ENCODE results near the gene FALEC. TPM values are rescaled to one million over a fixed set of nuclear protein-coding genes. Genes with fewer than 3 reads are reported as not detected.
A peak's percentile ranks its signal among the peaks of the same experiment; 100 is the strongest.

Gene FALEC
- total RNA-seq, 1 donor from 2014 or later, result 0.43 TPM

- Mint-ChIP-seq H3K4me1 (ENCODE audit: low read depth, unreplicated experiment) (peaks cover 37% of the 10 kb centered on the region), H3K27ac (ENCODE audit: unreplicated experiment) (peak overlapping the region; percentile 98)
- H3K9ac ChIP-seq (ENCODE audit: low read length), result peak overlapping the region; percentile 82
These were observed 21.5 kb downstream of the FALEC start for GRCh38 chr1:150536836-150537731.

GRCh38 chr1:150537732-150538684 lies 22.5 kb downstream of the FALEC start:
- TF ChIP-seq, protein P1, sequence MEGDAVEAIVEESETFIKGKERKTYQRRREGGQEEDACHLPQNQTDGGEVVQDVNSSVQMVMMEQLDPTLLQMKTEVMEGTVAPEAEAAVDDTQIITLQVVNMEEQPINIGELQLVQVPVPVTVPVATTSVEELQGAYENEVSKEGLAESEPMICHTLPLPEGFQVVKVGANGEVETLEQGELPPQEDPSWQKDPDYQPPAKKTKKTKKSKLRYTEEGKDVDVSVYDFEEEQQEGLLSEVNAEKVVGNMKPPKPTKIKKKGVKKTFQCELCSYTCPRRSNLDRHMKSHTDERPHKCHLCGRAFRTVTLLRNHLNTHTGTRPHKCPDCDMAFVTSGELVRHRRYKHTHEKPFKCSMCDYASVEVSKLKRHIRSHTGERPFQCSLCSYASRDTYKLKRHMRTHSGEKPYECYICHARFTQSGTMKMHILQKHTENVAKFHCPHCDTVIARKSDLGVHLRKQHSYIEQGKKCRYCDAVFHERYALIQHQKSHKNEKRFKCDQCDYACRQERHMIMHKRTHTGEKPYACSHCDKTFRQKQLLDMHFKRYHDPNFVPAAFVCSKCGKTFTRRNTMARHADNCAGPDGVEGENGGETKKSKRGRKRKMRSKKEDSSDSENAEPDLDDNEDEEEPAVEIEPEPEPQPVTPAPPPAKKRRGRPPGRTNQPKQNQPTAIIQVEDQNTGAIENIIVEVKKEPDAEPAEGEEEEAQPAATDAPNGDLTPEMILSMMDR (IDR thresholded peaks at IDR 0.05; ENCODE audit: insufficient read depth, low read depth, low read length), result no peak
- no peak for TF ChIP-seq EZH2 (IDR thresholded peaks at IDR 0.05; ENCODE audit: insufficient read depth, low read length)
- Histone ChIP-seq H3K9me3 (ENCODE audit: insufficient read depth, low read depth, low read length) (no peaks in the 10 kb centered on the region), H3K79me2 (ENCODE audit: insufficient read depth, low read length) (no peaks in the 10 kb centered on the region), H3K27me3 (ENCODE audit: insufficient read depth, low read length) (no peaks in the 10 kb centered on the region), H3K4me3 (ENCODE audit: insufficient read depth, low read depth, low read length) (no peak overlapping the region), H3K36me3 (ENCODE audit: insufficient read depth, low read length) (no peaks in the 10 kb centered on the region), H3K4me1 (ENCODE audit: insufficient read depth, low read length) (peaks cover 31% of the 10 kb centered on the region), H2AFZ (ENCODE audit: low read depth, low read length) (peak overlapping the region; percentile 64), H3K9ac (ENCODE audit: low read length) (peak overlapping the region; percentile 82), H3K4me2 (ENCODE audit: low read length) (peak overlapping the region; percentile 71), H4K20me1 (ENCODE audit: insufficient read depth, low read length) (no peaks in the 10 kb centered on the region), H3K27ac (ENCODE audit: low read depth, low read length) (peak overlapping the region; percentile 94)
- FAIRE-seq (peak; percentile 5), DNase-seq (ENCODE audit: low read depth) (peak; percentile 83)
- H3K4me3 Mint-ChIP-seq (ENCODE audit: unreplicated experiment), result peak overlapping the region; percentile 12
- H3K27me3 Mint-ChIP-seq (ENCODE audit: low read depth, unreplicated experiment), result no peaks in the 10 kb centered on the region
- peaks cover 31% of the 10 kb centered on the region for H3K4me1 Mint-ChIP-seq (ENCODE audit: low read depth, unreplicated experiment)
- H3K27ac Mint-ChIP-seq (ENCODE audit: unreplicated experiment), result peak overlapping the region; percentile 98
- no peaks in the 10 kb centered on the region for H3K36me3 Mint-ChIP-seq (ENCODE audit: low read depth, unreplicated experiment)
- no peaks in the 10 kb centered on the region for H3K9me3 Mint-ChIP-seq (ENCODE audit: unreplicated experiment)

More at GRCh38 chr1:150536836-150537731, 21.5 kb downstream of the FALEC start:
- peak overlapping the region; percentile 64 for H2AFZ ChIP-seq (ENCODE audit: low read depth, low read length)
- H3K27ac ChIP-seq (ENCODE audit: low read depth, low read length), result peak overlapping the region; percentile 94
- DNase-seq (ENCODE audit: low read depth), result no peak
- Mint-ChIP-seq H3K9me3 (ENCODE audit: unreplicated experiment) (no peaks in the 10 kb centered on the region), H3K27me3 (ENCODE audit: low read depth, unreplicated experiment) (no peaks in the 10 kb centered on the region), H3K4me3 (ENCODE audit: unreplicated experiment) (no peak overlapping the region), H3K36me3 (ENCODE audit: low read depth, unreplicated experiment) (no peaks in the 10 kb centered on the region)
- H3K27me3 ChIP-seq (ENCODE audit: insufficient read depth, low read length), result no peaks in the 10 kb centered on the region
- TF ChIP-seq, protein P1 (IDR thresholded peaks at IDR 0.05; ENCODE audit: insufficient read depth, low read depth, low read length), result no peak
- no peak for TF ChIP-seq EZH2 (IDR thresholded peaks at IDR 0.05; ENCODE audit: insufficient read depth, low read length)
- H3K4me3 ChIP-seq (ENCODE audit: insufficient read depth, low read depth, low read length), result no peak overlapping the region
- H3K4me1 ChIP-seq (ENCODE audit: insufficient read depth, low read length), result peaks cover 40% of the 10 kb centered on the region
- H4K20me1 ChIP-seq (ENCODE audit: insufficient read depth, low read length), result no peaks in the 10 kb centered on the region
- no peaks in the 10 kb centered on the region for H3K9me3 ChIP-seq (ENCODE audit: insufficient read depth, low read depth, low read length)
- H3K4me2 ChIP-seq (ENCODE audit: low read length), result peak overlapping the region; percentile 71
- FAIRE-seq, result no peak
- H3K36me3 ChIP-seq (ENCODE audit: insufficient read depth, low read length), result no peaks in the 10 kb centered on the region
- H3K79me2 ChIP-seq (ENCODE audit: insufficient read depth, low read length), result no peaks in the 10 kb centered on the region
